GM21576 (cell line): ENCODE results near the gene BPTF.
"Not testable (repeated sequence)": the region's sequence is repeated elsewhere in the genome, so short reads cannot be mapped to it uniquely, and the experiment has no call there.

Experiments
- ATAC-seq: cut with Tn5 transposase; IDR thresholded peaks from one replicate; pipeline ENCODE4 v1.9.1; 2021; ENCODE audit warnings: mild to moderate bottlenecking, moderate library complexity; ENCODE audit not compliant: unreplicated experiment

BPTF gene

DNA sequence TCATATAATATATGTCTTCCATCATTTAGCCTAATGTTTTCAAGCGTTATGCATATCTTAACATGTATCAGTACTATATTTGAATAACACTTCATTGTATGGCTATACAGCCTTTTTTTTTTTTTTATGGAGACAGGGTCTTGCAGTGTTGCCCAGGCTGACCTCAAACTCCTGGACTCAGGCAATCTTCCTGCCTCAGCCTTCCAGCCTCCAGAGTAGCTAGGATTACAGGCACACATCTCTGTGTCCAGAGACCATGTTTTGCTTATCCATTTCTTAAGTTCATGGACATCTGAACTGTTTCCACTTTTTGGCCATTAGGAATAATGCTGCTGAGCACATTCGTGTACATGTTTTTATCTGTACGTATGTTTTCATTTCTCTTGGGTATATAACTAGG lies 7.8 kb downstream of the BPTF start:
- no peak for ATAC-seq

- ATAC-seq, result no peak
Measured at GRCh38 chr17:67833946-67834631, 8.8 kb downstream of the BPTF start.

DNA sequence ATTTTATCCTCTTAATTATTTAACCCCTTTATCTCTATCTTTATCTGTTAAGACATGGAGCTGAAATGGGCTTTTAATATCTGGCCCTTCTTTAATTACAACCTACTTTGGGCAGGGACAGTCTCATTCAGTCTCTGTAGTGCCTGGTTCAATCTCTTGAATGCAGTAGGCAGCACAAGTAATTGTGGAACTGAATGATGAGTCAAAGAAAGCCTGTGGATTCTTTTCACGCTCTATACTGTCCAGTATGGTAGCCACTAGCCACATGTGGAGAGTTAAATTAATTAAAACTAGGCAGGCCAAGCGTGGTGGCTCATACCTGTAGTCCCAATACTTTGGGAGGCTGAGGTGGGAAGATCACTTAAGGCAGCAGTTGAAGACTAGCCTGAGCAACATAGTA lies 9.3 kb downstream of the BPTF start:
- ATAC-seq, result no peak

GRCh38 chr17:67836205-67836987 lies 11.1 kb downstream of the BPTF start:
- no peak for ATAC-seq

DNA sequence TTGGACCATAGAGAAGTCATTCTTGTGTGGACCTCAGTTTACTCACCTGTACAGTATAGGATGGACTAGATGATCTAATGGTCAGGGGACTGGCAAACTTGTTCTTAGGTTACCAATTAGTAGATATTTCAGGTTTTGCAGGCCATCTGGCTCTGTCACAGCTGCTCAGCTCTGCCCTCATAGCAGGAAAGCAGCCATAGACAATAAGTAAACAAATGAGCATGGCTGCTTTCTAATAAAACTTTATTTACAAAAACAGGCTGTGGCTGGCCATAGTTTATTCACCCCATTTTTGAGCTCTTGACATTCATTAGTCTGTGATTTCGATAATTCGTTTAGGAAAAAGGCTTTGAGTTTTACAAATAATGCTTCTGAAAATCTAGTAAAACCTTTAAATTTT lies 12.7 kb downstream of the BPTF start:
- ATAC-seq, result no peak

DNA sequence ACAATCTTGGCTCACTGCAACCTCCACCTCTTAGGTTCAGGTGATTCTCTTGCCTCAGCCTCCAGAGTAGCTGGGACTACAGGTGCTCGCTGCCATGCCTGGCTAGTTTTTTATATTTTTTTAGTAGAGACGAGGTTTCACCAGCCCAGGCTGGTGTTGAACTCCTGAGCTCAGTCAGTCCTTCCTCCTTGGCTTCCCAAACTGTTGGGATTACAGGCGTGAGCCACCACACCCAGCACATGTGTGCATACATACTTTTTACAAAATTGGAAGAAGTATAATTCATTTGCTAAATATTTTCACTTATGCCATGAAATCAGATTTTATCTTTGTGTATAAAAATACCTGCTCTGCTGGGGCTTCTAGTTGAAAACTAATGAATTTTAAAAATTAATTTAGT lies 13.2 kb downstream of the BPTF start:
- ATAC-seq, result no peak

- ATAC-seq, result no peak
Measured at GRCh38 chr17:67841992-67842391, 16.7 kb downstream of the BPTF start.

DNA sequence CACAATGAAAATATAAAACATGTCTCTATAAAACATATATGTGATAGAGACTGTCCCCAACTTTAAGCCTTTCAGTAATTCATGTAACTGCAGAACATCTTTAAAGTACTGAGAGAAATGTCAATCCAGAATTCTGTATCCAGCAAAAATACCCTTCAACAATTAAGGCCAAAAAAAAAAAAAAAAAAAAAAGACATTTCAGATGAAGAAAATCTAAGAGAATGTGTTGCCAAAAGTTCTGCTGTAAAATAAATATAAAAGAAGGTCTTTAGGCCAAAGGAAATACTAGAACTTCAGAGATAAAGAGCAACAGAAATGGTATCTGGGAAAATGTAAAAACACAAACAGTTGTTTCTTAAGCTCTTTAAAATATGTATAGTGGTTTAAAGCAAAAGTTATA lies 17.3 kb downstream of the BPTF start:
- no peak for ATAC-seq

- ATAC-seq, result no peak
Measured at GRCh38 chr17:67845374-67845773, 20.1 kb downstream of the BPTF start.

GRCh38 chr17:67848189-67848588 lies 22.9 kb downstream of the BPTF start:
- not testable (repeated sequence) for ATAC-seq

- ATAC-seq, result not testable (repeated sequence)
Measured at GRCh38 chr17:67848846-67849245, 23.5 kb downstream of the BPTF start.

- ATAC-seq, result no peak
Measured at GRCh38 chr17:67850991-67851631, 25.8 kb downstream of the BPTF start.

DNA sequence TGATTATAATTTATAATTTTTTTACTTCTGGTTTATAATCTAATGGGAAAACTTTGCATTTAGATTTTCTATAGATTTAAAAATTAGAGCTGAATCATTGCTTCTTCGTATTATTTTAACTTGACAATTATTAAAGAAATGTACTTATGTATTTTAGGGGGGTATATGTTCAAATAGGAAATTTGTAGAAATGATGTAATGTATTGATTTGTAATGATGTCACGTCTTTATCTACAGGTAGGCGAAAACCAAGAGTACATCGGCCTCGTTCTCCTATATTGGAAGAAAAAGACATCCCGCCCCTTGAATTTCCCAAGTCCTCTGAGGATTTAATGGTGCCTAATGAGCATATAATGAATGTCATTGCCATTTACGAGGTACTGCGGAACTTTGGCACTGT lies 28.4 kb downstream of the BPTF start:
- no peak for ATAC-seq

- no peak for ATAC-seq
Measured at GRCh38 chr17:67854378-67854777, 29.1 kb downstream of the BPTF start.

DNA sequence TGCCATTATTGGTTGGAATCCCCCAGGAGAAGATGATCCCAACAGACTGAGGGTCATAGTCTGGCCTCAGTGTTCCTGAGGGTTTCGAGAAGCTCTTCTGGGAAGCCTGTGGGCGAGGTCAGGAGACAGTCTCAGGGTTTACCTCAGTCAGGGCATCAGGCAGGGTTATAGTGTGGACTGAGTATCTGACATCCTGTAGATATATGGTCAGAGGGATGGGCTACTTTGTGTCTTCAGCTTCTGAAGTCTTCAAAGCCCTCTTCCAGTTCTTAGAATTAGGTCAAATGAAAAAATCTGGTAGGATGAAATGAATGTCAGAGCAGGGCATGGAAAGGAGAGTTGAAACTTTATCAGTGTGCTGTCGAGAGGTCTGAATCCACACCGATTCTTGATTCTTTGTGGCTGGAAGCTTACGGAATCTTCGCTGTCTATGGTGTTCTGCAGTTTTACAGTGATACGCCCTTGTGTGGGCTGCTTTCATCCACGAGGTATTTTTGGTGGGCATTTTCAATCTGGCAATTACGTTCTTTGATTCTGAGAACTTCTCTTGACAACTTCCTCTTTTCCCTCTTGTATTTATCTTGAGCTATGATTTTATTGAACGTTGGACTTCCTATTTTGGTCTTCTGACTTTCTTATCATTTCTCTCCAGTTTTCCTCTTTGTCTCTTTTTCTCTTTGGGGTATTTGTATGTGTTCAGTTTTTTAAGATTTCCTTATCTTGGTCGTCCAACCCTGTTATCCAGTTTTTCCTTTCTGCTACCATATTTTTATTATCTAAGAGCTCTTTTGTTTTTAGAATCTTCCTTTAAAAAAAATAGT lies 30.4 kb downstream of the BPTF start:
- ATAC-seq, result no peak

DNA sequence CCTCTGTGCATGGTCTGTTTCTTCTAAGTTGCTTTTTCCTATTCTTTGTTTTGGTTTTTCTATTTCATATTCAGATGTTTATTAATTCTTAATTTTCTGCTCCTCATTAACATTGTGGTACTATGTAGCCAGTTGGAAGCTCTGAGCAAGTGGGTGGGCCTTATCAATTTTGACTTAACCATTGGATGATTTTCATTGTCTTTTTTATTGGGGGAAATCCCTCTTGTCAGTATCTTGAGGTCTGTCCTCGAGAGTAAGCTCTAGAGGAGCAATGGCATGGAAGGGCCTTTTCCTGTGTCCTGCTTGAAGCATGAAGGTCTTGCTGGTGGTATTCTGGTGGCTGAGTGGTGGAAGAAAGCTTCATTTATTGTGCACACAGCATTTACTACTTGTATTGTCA lies 31.1 kb downstream of the BPTF start:
- not testable (repeated sequence) for ATAC-seq

DNA sequence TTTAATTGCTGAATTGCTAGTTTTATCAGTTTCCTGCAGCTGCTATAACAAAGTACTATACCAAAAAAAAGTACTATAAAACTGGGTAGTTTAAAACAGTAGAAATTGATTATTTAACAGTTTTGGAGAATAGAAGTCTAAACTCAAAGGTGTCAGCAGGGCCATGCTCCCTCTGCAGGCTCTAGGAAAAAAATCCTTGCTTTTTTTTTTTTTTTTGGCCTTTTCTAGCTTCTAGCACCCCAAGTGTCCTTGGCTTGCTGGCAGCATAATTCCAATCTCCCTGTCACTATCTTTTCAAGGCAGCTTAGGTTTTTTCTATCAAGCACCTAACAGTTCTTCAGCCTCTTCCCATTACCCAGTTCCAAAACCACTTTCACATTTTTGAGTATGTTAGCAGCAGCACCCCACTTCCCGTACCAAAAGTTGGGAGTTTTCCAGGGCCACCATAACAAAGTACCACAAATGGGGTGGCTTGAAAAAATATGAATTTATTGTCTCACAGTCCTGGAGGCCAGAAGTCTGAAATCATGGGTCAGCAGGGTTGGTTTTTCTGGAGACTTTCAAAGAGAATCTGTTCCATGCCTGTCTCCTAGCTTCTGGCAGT lies 37.4 kb downstream of the BPTF start:
- ATAC-seq, result no peak

GRCh38 chr17:67863624-67864247 lies 38.4 kb downstream of the BPTF start:
- ATAC-seq, result no peak

- ATAC-seq, result no peak
Measured at GRCh38 chr17:67865438-67865837, 40.1 kb downstream of the BPTF start.

DNA sequence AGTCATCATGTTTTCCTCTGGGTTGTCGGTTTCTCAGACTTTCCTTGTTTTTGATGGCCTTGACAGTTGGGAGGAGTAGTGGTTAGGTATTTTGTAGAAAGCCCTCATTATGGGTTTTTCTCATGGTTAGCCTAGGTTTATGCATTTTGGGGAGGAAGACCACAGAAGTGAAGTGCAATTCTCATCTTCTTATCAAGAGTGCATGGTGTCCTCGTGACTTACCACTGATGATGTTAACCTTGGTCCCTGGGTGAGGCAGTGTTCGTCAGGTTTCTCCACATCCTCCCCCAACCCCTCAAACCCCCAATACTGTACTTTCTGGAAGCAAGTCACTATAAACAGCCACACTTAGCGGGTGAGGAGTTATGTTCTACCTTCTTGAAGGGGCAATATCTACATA lies 42.3 kb downstream of the BPTF start:
- no peak for ATAC-seq
